NCI-H2171 (cell line): ENCODE measurements around the gene TOR1B.

Experiments
- DNase-seq: peaks from one replicate; lab custom pipeline; 2025; lab: John Stamatoyannopoulos, UW

The TOR1B gene

DNA sequence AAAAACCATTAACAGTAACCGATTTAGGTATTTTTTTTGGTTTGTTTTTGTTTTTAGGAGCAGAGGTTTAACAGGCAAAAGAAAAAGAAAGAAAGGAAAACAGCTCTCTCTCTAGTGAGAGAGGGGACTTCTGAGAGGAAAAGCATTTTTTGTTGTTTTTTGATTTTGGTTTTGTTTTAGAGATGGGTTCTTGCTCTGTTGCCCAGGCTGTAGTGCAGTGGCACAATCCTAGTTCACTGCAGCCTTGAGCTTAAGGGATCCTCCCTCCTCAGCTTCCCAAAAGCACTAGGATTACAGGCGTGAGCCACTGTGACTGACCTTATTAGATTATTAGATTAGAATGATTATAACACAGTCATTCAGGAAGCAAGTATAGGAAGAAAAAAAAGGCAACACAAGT is 42.4 kb downstream of the TOR1B start:
- no peak for DNase-seq

GRCh38 chr9:129848712-129849441 is 45.9 kb downstream of the TOR1B start:
- no peak for DNase-seq

DNA sequence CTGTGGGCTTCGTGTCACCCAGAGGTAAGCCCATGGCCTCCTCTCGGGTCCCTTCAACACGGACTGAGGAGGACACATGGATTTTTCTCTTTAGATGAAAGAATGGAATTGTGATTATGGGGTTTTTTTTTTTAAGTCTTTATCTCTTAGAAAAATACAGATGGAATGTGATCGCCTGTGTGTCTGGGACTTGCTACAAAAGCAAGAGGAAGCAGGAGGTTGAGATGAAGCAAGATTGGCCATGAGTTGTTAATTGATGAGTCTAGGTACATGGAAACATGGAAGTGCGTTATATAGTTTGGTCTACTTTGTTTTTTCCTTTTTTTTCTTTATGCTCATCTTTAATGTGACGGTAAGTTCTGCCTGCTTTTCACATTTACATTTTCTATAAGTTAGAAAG is 46.9 kb downstream of the TOR1B start:
- DNase-seq, result no peak

DNA sequence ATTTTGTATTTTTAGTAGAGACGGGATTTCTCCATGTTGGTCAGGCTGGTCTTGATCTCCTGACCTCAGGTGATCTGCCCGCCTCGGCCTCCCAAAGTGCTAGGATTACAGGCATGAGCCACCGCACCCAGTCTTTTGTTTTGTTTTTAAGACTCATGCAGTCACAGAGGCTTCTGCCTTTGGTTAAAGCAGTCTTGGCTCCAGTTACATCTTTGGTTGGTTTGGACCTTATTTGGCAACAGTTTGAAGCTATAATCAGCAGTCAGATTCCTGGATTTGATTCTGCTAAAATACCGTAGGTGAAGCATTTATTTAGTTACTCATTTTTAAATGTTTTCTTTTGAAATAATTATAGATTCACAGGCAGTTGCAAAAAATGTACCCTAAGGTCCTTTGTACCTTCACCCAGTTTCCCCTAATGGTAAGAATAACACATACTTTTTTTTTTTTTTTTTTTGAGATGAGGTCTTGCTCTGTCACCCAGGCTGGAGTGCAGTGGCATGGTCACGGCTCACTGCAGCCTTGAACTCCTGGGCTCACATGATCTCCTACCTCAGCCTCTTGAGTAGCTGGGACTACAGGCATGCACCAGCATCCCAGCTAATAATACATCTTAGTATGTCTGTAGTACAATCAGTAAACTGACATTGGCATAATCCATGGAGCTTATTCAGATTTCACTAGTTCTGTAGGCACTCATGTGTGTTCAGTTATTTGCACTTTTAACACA is 48.0 kb downstream of the TOR1B start:
- DNase-seq, result no peak

DNA sequence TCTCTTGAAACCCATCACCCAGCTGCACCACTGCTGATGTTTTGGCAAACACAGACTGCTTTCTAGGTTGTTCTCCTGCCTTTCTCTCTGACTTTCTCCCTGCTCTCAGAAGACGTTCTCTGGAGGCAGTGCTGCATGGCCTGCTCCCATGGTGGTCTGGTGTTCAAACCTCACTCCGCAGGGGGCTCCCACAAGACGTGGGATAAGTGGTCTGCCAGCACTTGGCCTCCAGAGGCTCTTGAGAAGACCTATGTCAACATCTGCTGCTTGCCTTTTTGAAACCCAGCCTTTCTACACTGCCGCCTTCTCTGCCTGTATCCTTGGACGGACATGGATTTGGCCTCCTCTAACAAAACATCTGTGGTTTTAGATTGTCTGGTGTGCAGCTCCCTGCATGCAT is 48.8 kb downstream of the TOR1B start:
- no peak for DNase-seq

DNA sequence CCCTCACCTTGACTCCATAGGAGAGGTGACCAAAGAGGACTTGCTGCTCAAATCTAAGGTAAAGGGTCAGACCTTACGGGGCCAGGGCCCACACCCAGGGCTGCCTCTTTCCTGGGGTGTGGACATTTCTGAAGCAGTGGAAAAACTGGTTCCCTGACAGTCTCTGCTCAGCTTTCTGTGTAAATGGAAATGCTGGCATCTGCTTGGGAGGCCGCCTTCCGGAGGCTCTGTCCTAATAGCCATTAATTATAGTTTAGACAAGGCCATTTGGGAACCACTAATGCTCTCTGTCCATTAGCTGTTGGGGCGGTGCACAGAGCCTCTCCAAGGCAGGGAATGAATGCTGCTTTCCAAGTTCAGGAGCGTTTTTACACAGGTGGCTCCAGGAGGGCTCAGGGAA is 49.6 kb downstream of the TOR1B start:
- no peak for DNase-seq

DNA sequence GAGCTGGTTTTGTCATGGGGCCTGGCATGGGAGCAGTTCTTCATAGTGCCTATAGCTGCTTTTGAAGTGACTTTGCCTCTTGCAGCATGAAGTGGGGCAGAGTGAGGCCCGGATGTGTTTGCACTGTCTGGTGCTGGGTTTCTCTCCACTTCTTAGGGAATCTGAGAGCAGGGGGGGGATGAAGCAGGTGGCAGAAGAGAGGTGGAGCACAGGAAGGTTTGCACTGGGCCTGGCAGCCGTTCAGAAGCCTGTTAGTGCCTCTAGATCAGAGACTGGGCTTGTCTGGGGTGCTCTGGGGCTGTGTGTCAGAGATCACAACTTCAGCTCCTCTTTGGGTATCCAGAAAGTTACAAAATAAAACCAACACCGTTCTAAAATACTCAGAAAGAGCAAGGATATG is 50.6 kb downstream of the TOR1B start:
- no peak for DNase-seq

- no peak for DNase-seq
These were observed 51.7 kb downstream of the TOR1B start for GRCh38 chr9:129854588-129855110.

- no peak for DNase-seq
These were observed 54.2 kb downstream of the TOR1B start for GRCh38 chr9:129857207-129857606.

DNA sequence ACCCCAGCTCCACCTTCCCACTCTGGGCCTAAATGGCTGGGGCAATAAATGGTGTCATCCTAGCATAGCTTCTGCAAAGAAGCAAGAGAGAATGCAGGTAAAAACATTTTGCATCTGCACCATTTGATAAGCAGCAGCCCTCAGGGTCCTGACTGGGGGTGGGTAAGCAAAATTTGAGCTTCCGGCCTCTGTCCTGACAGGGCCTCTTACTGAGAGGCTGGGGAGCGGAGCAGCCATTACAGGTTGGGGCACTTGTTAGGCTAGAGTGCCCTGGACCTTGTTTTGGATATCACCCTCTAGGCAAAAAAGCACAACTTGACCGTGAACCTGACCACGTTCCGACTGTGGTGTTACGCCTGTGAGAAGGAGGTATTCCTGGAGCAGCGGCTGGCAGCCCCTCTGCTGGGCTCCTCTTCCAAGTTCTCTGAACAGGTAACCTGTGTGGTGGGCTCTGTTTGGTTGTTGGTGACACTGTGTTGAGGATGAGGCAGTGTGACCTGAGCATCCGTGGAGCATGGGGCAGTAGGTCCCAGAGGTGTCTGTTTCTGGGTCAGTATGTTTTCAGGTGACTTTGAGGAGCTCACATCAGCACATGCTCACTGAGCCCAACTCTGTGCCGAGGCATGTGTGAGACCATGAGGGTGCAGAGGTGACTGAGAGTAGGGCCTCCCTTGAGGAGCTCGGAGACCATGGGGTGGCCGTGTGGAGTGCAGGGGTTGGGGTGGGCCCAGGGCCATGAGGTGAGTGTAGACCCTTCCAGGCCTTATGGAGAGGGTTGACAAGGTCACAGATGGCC is 55.4 kb downstream of the TOR1B start:
- no peak for DNase-seq
